ENCODE results near the gene CT45A8. TPM values are rescaled to one million over a fixed set of nuclear protein-coding genes. Genes with fewer than 3 reads are reported as not detected.
"Not testable (repeated sequence)": the region's sequence is repeated elsewhere in the genome, so short reads cannot be mapped to it uniquely, and the experiment has no call there.

Gene CT45A8
- not detected for total RNA-seq

DNA sequence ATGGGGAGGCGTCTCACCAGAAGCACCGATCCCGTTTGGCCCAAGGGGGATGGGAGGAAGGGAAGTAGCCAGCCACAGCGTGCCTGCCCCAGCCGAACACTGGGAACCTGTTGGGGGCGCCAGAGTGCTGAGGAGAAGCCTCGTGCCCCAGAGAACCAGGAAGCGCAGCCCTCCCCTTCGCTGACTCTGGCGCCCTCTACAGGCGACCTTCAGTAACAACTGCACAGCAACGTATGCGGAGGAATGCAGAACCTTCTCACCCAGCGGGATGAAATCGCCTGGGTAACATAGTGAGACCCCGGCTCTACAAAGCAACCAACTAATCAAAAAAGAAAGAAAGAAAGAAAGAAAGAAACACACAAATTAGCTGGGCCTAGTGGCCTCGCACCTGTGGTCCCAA lies at the start of gene CT45A8:
Gene CT45A8 (minus strand): TSS at position 101 of the 400 bp plus-strand sequence. CDS start 3,755 bp downstream, outside the sequence.
- H3K27ac Mint-ChIP-seq; DNase-seq; CTCF ChIA-PET; H3K9me3 Mint-ChIP-seq; H3K27me3 Mint-ChIP-seq (ENCODE audit: low read depth); H3K36me3 Mint-ChIP-seq (ENCODE audit: low read depth); intact Hi-C loops (cut with micrococcal nuclease); H3K4me1 Mint-ChIP-seq (ENCODE audit: low read depth); H3K4me3 Mint-ChIP-seq: not testable (repeated sequence)

- intact Hi-C loops (cut with micrococcal nuclease), result no loop called here
- CTCF ChIA-PET, result no interaction called here
- no peak for DNase-seq
- no peaks in the 10 kb centered on the region for H3K4me1 Mint-ChIP-seq (ENCODE audit: low read depth)
- no peaks in the 10 kb centered on the region for H3K27me3 Mint-ChIP-seq (ENCODE audit: low read depth)
- H3K36me3 Mint-ChIP-seq (ENCODE audit: low read depth), result no peaks in the 10 kb centered on the region
- no peak within 1 kb of the TSS for H3K27ac Mint-ChIP-seq
- H3K4me3 Mint-ChIP-seq, result no peak within 1 kb of the TSS
- H3K9me3 Mint-ChIP-seq, result no peaks in the 10 kb centered on the region
Measured at GRCh38 chrX:135893294-135893817, 39.0 kb upstream of the CT45A8 start, which contains the start of the genes CT45A10 and SAGE1. TSS of gene CT45A10 (minus strand) at chrX:135893444. CDS start at chrX:135885344, 8,100 bp downstream. TSS of gene SAGE1 (plus strand) at chrX:135893716. CDS start at chrX:135896243, 2,527 bp downstream.

DNA sequence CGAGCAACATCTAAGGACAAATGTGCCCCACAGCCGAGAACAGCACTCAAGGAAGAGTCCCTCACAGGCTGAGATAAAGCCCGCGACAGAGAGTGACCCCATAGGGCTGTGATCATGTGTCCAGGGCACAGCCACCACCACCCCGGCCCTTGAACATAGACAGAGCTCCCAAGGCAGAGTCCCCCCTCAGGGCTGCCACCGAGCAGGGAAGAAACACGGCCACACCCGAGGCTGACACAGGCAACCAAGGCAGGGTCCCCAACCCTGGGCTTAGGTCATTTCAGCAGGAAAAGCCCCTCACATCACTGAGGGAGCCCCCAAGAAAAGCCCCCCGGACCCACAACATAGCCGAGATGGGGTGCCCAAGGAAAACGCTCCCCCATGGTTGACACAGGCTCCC lies 38.4 kb upstream of the CT45A8 start:
- Mint-ChIP-seq H3K27ac (no peak overlapping the region), H3K4me3 (no peak overlapping the region), H3K4me1 (ENCODE audit: low read depth) (no peaks in the 10 kb centered on the region), H3K27me3 (ENCODE audit: low read depth) (no peaks in the 10 kb centered on the region), H3K36me3 (ENCODE audit: low read depth) (no peaks in the 10 kb centered on the region), H3K9me3 (no peaks in the 10 kb centered on the region)
- CTCF ChIA-PET, result no interaction called here
- intact Hi-C loops (cut with micrococcal nuclease), result no loop called here
- no peak for DNase-seq

GRCh38 chrX:135890087-135890585 lies 35.8 kb upstream of the CT45A8 start:
- Mint-ChIP-seq H3K27me3 (ENCODE audit: low read depth) (no peaks in the 10 kb centered on the region), H3K9me3 (no peaks in the 10 kb centered on the region), H3K4me1 (ENCODE audit: low read depth) (no peaks in the 10 kb centered on the region), H3K4me3 (no peak overlapping the region), H3K27ac (no peak overlapping the region), H3K36me3 (ENCODE audit: low read depth) (no peaks in the 10 kb centered on the region)
- CTCF ChIA-PET, result no interaction called here
- DNase-seq, result no peak
- intact Hi-C loops (cut with micrococcal nuclease), result no loop called here

GRCh38 chrX:135888976-135889375 lies 34.6 kb upstream of the CT45A8 start:
- H3K27ac Mint-ChIP-seq; CTCF ChIA-PET; H3K27me3 Mint-ChIP-seq (ENCODE audit: low read depth); H3K9me3 Mint-ChIP-seq; H3K4me3 Mint-ChIP-seq; intact Hi-C loops (cut with micrococcal nuclease); H3K4me1 Mint-ChIP-seq (ENCODE audit: low read depth); H3K36me3 Mint-ChIP-seq (ENCODE audit: low read depth): not testable (repeated sequence)
- peak; percentile 56 for DNase-seq

GRCh38 chrX:135888230-135888629 lies 33.9 kb upstream of the CT45A8 start:
- H3K27ac Mint-ChIP-seq; H3K36me3 Mint-ChIP-seq (ENCODE audit: low read depth); CTCF ChIA-PET: not testable (repeated sequence)

DNA sequence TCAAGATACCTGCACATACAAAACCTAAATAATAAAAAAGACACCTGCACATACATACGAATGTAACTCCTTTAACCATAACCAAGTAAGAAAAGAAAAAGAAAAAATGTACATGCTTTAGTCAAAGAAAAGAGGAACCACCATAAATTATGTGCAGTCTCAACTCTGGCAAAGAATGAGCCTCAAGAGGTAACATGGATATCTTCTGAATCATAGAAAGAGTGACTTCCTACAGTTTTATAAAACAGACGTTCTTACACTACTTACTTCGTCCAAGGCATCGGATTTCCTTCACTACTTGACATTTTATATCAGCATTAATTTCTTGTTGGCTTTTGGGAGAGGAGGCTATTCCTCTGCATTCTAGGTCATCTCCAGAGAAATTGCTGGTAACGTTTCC lies 28.4 kb upstream of the CT45A8 start:
- intact Hi-C loops (cut with micrococcal nuclease); H3K27ac Mint-ChIP-seq; H3K36me3 Mint-ChIP-seq (ENCODE audit: low read depth); DNase-seq; H3K27me3 Mint-ChIP-seq (ENCODE audit: low read depth); CTCF ChIA-PET; H3K4me1 Mint-ChIP-seq (ENCODE audit: low read depth); H3K4me3 Mint-ChIP-seq; H3K9me3 Mint-ChIP-seq: not testable (repeated sequence)

More at GRCh38 chrX:135888230-135888629, 33.9 kb upstream of the CT45A8 start:
- H3K4me3 Mint-ChIP-seq; intact Hi-C loops (cut with micrococcal nuclease); H3K4me1 Mint-ChIP-seq (ENCODE audit: low read depth); H3K9me3 Mint-ChIP-seq; H3K27me3 Mint-ChIP-seq (ENCODE audit: low read depth); DNase-seq: not testable (repeated sequence)

GRCh38 chrX:135871712-135872111 lies 17.4 kb upstream of the CT45A8 start, which contains the start of gene CT45A9:
TSS of gene CT45A9 (minus strand) at chrX:135871812. CDS start at chrX:135868061, 3,751 bp downstream.
- DNase-seq, result not testable (repeated sequence)

DNA sequence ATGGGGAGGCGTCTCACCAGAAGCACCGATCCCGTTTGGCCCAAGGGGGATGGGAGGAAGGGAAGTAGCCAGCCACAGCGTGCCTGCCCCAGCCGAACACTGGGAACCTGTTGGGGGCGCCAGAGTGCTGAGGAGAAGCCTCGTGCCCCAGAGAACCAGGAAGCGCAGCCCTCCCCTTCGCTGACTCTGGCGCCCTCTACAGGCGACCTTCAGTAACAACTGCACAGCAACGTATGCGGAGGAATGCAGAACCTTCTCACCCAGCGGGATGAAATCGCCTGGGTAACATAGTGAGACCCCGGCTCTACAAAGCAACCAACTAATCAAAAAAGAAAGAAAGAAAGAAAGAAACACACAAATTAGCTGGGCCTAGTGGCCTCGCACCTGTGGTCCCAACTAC lies 17.2 kb downstream of the CT45A8 start, which contains the start of gene CT45A7:
Gene CT45A7 (minus strand): TSS at position 101 of the 400 bp plus-strand sequence. CDS start 3,747 bp downstream, outside the sequence.
- H3K36me3 Mint-ChIP-seq (ENCODE audit: low read depth); intact Hi-C loops (cut with micrococcal nuclease): not testable (repeated sequence)

More at GRCh38 chrX:135871712-135872111, 17.4 kb upstream of the CT45A8 start, which contains the start of gene CT45A9:
- intact Hi-C loops (cut with micrococcal nuclease); H3K27me3 Mint-ChIP-seq (ENCODE audit: low read depth); H3K9me3 Mint-ChIP-seq; H3K36me3 Mint-ChIP-seq (ENCODE audit: low read depth); H3K4me1 Mint-ChIP-seq (ENCODE audit: low read depth); H3K4me3 Mint-ChIP-seq; CTCF ChIA-PET; H3K27ac Mint-ChIP-seq: not testable (repeated sequence)

GRCh38 chrX:135819912-135820311 lies 34.4 kb downstream of the CT45A8 start, which contains the start of gene CT45A2:
TSS of gene CT45A2 (minus strand) at chrX:135820012. CDS start at chrX:135816265, 3,747 bp downstream.
- H3K4me1 Mint-ChIP-seq (ENCODE audit: low read depth); DNase-seq; H3K36me3 Mint-ChIP-seq (ENCODE audit: low read depth); intact Hi-C loops (cut with micrococcal nuclease); H3K9me3 Mint-ChIP-seq; H3K27me3 Mint-ChIP-seq (ENCODE audit: low read depth); H3K27ac Mint-ChIP-seq; H3K4me3 Mint-ChIP-seq; CTCF ChIA-PET: not testable (repeated sequence)

More for the DNA sequence above, 17.2 kb downstream of the CT45A8 start, which contains the start of gene CT45A7:
- H3K4me1 Mint-ChIP-seq (ENCODE audit: low read depth); H3K9me3 Mint-ChIP-seq; DNase-seq; H3K27ac Mint-ChIP-seq; H3K27me3 Mint-ChIP-seq (ENCODE audit: low read depth); H3K4me3 Mint-ChIP-seq; CTCF ChIA-PET: not testable (repeated sequence)

GRCh38 chrX:135802687-135803086 lies 51.7 kb downstream of the CT45A8 start, which contains the start of gene CT45A6:
TSS of gene CT45A6 (minus strand) at chrX:135802787. CDS start at chrX:135798993, 3,794 bp downstream.
- H3K4me1 Mint-ChIP-seq (ENCODE audit: low read depth); H3K9me3 Mint-ChIP-seq; H3K4me3 Mint-ChIP-seq; H3K27me3 Mint-ChIP-seq (ENCODE audit: low read depth); DNase-seq; CTCF ChIA-PET; H3K27ac Mint-ChIP-seq; H3K36me3 Mint-ChIP-seq (ENCODE audit: low read depth); intact Hi-C loops (cut with micrococcal nuclease): not testable (repeated sequence)

All from activated naive CD4-positive, alpha-beta T cell treated with anti-CD3 and anti-CD28 coated beads for 36 hours (primary cell).